ENCODE results near the gene OR2M2.

The OR2M2 gene

DNA sequence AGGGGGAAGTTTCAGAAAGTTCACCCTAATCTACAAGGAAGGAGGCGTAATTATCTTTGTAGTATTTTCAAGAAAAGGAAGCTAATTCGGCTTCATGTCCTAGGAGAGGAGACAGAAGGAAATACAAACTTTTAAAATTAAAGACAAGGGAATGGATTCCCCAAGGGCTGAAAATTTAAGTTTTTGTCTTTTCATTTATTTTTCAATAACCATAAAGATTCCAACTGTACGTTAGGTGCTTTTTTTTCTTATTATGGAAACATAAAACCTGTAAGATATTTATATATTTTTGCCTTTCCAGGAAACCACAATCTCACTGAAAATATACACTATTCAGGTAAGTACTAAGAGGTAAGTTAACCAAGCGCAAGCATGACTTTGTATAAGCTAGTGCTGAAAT lies 22.3 kb downstream of the OR2M2 start, which contains the start of gene OR2M3:
OR2M3 (plus strand) TSS at position 301 of the 400 bp plus-strand sequence. CDS start 5,803 bp downstream, outside the sequence.
- Histone ChIP-seq H3K27ac (ENCODE audit: low read length) (no peak within 1 kb of the TSS), H3K4me3 (ENCODE audit: low read depth in 1 of 2, low read length in 2 of 2) (no peak within 1 kb of the TSS), H3K27me3 (ENCODE audit: insufficient read depth, low read length, poor library complexity) (no peaks in the 10 kb centered on the region), H2AFZ (ENCODE audit: low read depth, low read length) (no peak within 1 kb of the TSS), H3K9me3 (ENCODE audit: insufficient read depth, low read length, severe bottlenecking) (no peaks in the 10 kb centered on the region), H3K36me3 (ENCODE audit: insufficient read depth, low read length) (no peaks in the 10 kb centered on the region), H3K79me2 (ENCODE audit: insufficient read depth, low read length) (no peaks in the 10 kb centered on the region), H3K4me2 (ENCODE audit: insufficient read depth, low read length) (no peak within 1 kb of the TSS), H3K4me1 (ENCODE audit: insufficient read depth, low read length) (no peaks in the 10 kb centered on the region), H3K9ac (ENCODE audit: low read depth, low read length) (no peak within 1 kb of the TSS), H4K20me1 (ENCODE audit: insufficient read depth, low read length) (no peaks in the 10 kb centered on the region)
- DNase-seq, result no peak
- ATAC-seq (ENCODE audit: insufficient read depth, low read depth), result no peak
- TF ChIP-seq, protein P1, sequence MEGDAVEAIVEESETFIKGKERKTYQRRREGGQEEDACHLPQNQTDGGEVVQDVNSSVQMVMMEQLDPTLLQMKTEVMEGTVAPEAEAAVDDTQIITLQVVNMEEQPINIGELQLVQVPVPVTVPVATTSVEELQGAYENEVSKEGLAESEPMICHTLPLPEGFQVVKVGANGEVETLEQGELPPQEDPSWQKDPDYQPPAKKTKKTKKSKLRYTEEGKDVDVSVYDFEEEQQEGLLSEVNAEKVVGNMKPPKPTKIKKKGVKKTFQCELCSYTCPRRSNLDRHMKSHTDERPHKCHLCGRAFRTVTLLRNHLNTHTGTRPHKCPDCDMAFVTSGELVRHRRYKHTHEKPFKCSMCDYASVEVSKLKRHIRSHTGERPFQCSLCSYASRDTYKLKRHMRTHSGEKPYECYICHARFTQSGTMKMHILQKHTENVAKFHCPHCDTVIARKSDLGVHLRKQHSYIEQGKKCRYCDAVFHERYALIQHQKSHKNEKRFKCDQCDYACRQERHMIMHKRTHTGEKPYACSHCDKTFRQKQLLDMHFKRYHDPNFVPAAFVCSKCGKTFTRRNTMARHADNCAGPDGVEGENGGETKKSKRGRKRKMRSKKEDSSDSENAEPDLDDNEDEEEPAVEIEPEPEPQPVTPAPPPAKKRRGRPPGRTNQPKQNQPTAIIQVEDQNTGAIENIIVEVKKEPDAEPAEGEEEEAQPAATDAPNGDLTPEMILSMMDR (IDR thresholded peaks at IDR 0.05; ENCODE audit: borderline replicate concordance, extremely low read depth, low read length, poor library complexity, severe bottlenecking), result no peak
- no peak for TF ChIP-seq EZH2 (IDR thresholded peaks at IDR 0.05; ENCODE audit: borderline replicate concordance, low read depth, low read length, severe bottlenecking)

DNA sequence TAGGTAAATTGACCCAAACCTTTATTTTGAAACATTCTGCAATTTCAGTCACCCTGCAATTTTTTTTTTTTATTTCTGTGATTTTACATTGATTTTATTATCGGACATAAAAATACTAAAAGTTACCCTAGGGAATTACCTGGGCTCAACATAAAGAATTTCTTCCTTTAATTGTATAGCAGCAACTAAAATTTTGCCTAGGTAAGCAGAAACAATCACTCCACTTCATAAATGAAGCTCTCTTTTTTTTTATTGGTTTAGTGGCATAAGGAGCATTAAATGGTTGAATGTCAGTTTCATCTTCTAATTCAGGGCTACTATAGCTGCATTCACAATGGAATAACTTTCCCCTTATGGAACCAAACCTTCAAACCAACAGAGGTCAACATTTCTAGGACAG lies 41.3 kb downstream of the OR2M2 start:
- Histone ChIP-seq H3K79me2 (ENCODE audit: insufficient read depth, low read length) (no peaks in the 10 kb centered on the region), H3K36me3 (ENCODE audit: insufficient read depth, low read length) (no peaks in the 10 kb centered on the region), H3K4me1 (ENCODE audit: insufficient read depth, low read length) (no peaks in the 10 kb centered on the region), H3K27me3 (ENCODE audit: insufficient read depth, low read length, poor library complexity) (no peaks in the 10 kb centered on the region), H3K27ac (ENCODE audit: low read length) (no peak overlapping the region), H3K4me2 (ENCODE audit: insufficient read depth, low read length) (no peak overlapping the region), H3K4me3 (ENCODE audit: low read depth in 1 of 2, low read length in 2 of 2) (no peak overlapping the region), H4K20me1 (ENCODE audit: insufficient read depth, low read length) (no peaks in the 10 kb centered on the region), H2AFZ (ENCODE audit: low read depth, low read length) (no peak overlapping the region), H3K9me3 (ENCODE audit: insufficient read depth, low read length, severe bottlenecking) (no peaks in the 10 kb centered on the region), H3K9ac (ENCODE audit: low read depth, low read length) (no peak overlapping the region)
- no peak for TF ChIP-seq EZH2 (IDR thresholded peaks at IDR 0.05; ENCODE audit: borderline replicate concordance, low read depth, low read length, severe bottlenecking)
- TF ChIP-seq, protein P1 (IDR thresholded peaks at IDR 0.05; ENCODE audit: borderline replicate concordance, extremely low read depth, low read length, poor library complexity, severe bottlenecking), result no peak
- DNase-seq, result no peak
- ATAC-seq (ENCODE audit: insufficient read depth, low read depth), result no peak

DNA sequence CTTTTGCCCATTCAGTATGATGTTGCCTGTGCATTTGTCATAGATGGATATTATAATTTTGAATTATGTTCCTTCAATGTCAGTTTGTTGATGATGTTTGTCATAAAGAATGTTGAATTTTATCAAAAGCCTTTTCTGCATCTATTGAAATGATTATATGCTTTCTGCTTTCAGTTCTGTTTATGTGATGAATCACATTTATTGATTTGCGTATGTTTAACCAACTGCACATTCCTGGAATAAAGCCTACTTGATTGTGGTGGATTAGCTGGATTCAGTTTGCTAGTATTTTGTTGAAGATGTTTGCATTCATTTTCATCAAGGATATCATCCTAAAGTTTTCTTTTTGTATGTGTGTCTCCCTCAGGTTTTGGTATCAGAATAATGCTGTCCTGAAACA lies 50.9 kb downstream of the OR2M2 start:
- ATAC-seq (ENCODE audit: insufficient read depth, low read depth), result no peak
- H3K9me3 ChIP-seq (ENCODE audit: insufficient read depth, low read length, severe bottlenecking), result no peaks in the 10 kb centered on the region
- H3K36me3 ChIP-seq (ENCODE audit: insufficient read depth, low read length), result no peaks in the 10 kb centered on the region
- no peak overlapping the region for H2AFZ ChIP-seq (ENCODE audit: low read depth, low read length)
- TF ChIP-seq, protein P1 (IDR thresholded peaks at IDR 0.05; ENCODE audit: borderline replicate concordance, extremely low read depth, low read length, poor library complexity, severe bottlenecking), result no peak
- no peak for TF ChIP-seq EZH2 (IDR thresholded peaks at IDR 0.05; ENCODE audit: borderline replicate concordance, low read depth, low read length, severe bottlenecking)
- no peaks in the 10 kb centered on the region for H3K4me1 ChIP-seq (ENCODE audit: insufficient read depth, low read length)
- no peaks in the 10 kb centered on the region for H3K79me2 ChIP-seq (ENCODE audit: insufficient read depth, low read length)
- H3K27me3 ChIP-seq (ENCODE audit: insufficient read depth, low read length, poor library complexity), result no peaks in the 10 kb centered on the region
- no peak overlapping the region for H3K4me3 ChIP-seq (ENCODE audit: low read depth in 1 of 2, low read length in 2 of 2)
- H3K4me2 ChIP-seq (ENCODE audit: insufficient read depth, low read length), result no peak overlapping the region
- H3K27ac ChIP-seq (ENCODE audit: low read length), result no peak overlapping the region
- DNase-seq, result no peak
- no peaks in the 10 kb centered on the region for H4K20me1 ChIP-seq (ENCODE audit: insufficient read depth, low read length)
- no peak overlapping the region for H3K9ac ChIP-seq (ENCODE audit: low read depth, low read length)
